Stimulated activated CD4-positive, alpha-beta T cell treated with anti-CD3 and anti-CD28 coated beads, Interleukin-15, amount 100 ng/mL, for 1 hour (primary cell): ENCODE measurements around the gene FERMT1.
A peak's percentile ranks its signal among the peaks of the same experiment; 100 is the strongest.

ENCODE experiments used
- DNase-seq, 2 donors: peaks; one replicate each; pipeline ENCODE4 v3.0.0-alpha.2; 2020; ENCODE audit warnings: low read depth in 1 of 2, low spot score in 1 of 2

Gene FERMT1

GRCh38 chr20:6122873-6123648, at the start of gene FERMT1:
FERMT1 (minus strand) TSS chr20:6123030; CDS start chr20:6119554, 3,476 bp downstream.
- DNase-seq = peak in 1 of 2 donors; percentile 3

- DNase-seq = no peak
These were observed 46.4 kb upstream of the FERMT1 start for GRCh38 chr20:6169251-6169650.

GRCh38 chr20:6168204-6168603, 45.4 kb upstream of the FERMT1 start:
- DNase-seq = no peak

- DNase-seq = no peak
These were observed 42.5 kb upstream of the FERMT1 start for GRCh38 chr20:6165346-6165745.

- DNase-seq = no peak
These were observed 41.9 kb upstream of the FERMT1 start for GRCh38 chr20:6164421-6165341.

- DNase-seq = no peak
These were observed 37.9 kb upstream of the FERMT1 start for GRCh38 chr20:6160736-6161135.

GRCh38 chr20:6157345-6157744, 34.5 kb upstream of the FERMT1 start:
- no peak for DNase-seq

GRCh38 chr20:6152777-6153176, 29.9 kb upstream of the FERMT1 start:
- DNase-seq = no peak

- no peak for DNase-seq
These were observed 25.2 kb upstream of the FERMT1 start for GRCh38 chr20:6148073-6148472.

- DNase-seq = no peak
These were observed 19.6 kb upstream of the FERMT1 start for GRCh38 chr20:6142348-6142993.

- DNase-seq = no peak
These were observed 18.1 kb upstream of the FERMT1 start for GRCh38 chr20:6140947-6141346.

GRCh38 chr20:6135347-6135746, 12.5 kb upstream of the FERMT1 start:
- DNase-seq = no peak

GRCh38 chr20:6134592-6134991, 11.8 kb upstream of the FERMT1 start:
- DNase-seq = no peak

- no peak for DNase-seq
These were observed 7.2 kb upstream of the FERMT1 start for GRCh38 chr20:6130045-6130444.

- no peak for DNase-seq
These were observed 5.0 kb upstream of the FERMT1 start for GRCh38 chr20:6127825-6128224.

GRCh38 chr20:6126846-6127245, 4.0 kb upstream of the FERMT1 start:
- no peak for DNase-seq

GRCh38 chr20:6123649-6124014, 802 bp upstream of the FERMT1 start:
- no peak for DNase-seq

- no peak for DNase-seq
These were observed 538 bp downstream of the FERMT1 start for GRCh38 chr20:6122111-6122872.

- DNase-seq = no peak
These were observed 1.3 kb downstream of the FERMT1 start for GRCh38 chr20:6121504-6121903.

GRCh38 chr20:6120491-6120988, 2.3 kb downstream of the FERMT1 start:
- no peak for DNase-seq

- DNase-seq = no peak
These were observed 6.1 kb downstream of the FERMT1 start for GRCh38 chr20:6116758-6117157.
